ENCODE measurements around the gene MACROD2.

Gene MACROD2

GRCh38 chr20:14562981-14563380, 567.7 kb downstream of the MACROD2 start:
- FAIRE-seq (no peak), DNase-seq (ENCODE audit: insufficient read length, low spot score) (no peak)
- no peak for TF ChIP-seq CTCF (IDR thresholded peaks at IDR 0.05; ENCODE audit: insufficient read depth, missing control alignments)

- no peak for TF ChIP-seq CTCF (IDR thresholded peaks at IDR 0.05; ENCODE audit: insufficient read depth, missing control alignments)
- no peak for DNase-seq (ENCODE audit: insufficient read length, low spot score)
- no peak for FAIRE-seq
These were observed 571.2 kb downstream of the MACROD2 start for GRCh38 chr20:14566505-14566904.

GRCh38 chr20:14568225-14568624, 572.9 kb downstream of the MACROD2 start:
- DNase-seq (ENCODE audit: insufficient read length, low spot score), result no peak
- no peak for TF ChIP-seq CTCF (IDR thresholded peaks at IDR 0.05; ENCODE audit: insufficient read depth, missing control alignments)
- FAIRE-seq, result no peak

GRCh38 chr20:14568701-14569100, 573.4 kb downstream of the MACROD2 start:
- no peak for FAIRE-seq

GRCh38 chr20:14569641-14570040, 574.3 kb downstream of the MACROD2 start:
- no peak for FAIRE-seq
- DNase-seq (ENCODE audit: insufficient read length, low spot score), result no peak
- no peak for TF ChIP-seq CTCF (IDR thresholded peaks at IDR 0.05; ENCODE audit: insufficient read depth, missing control alignments)

More at GRCh38 chr20:14568701-14569100, 573.4 kb downstream of the MACROD2 start:
- no peak for TF ChIP-seq CTCF (IDR thresholded peaks at IDR 0.05; ENCODE audit: insufficient read depth, missing control alignments)
- DNase-seq (ENCODE audit: insufficient read length, low spot score), result no peak

GRCh38 chr20:14570811-14571210, 575.5 kb downstream of the MACROD2 start:
- DNase-seq (ENCODE audit: insufficient read length, low spot score) (no peak), FAIRE-seq (no peak)
- TF ChIP-seq CTCF (IDR thresholded peaks at IDR 0.05; ENCODE audit: insufficient read depth, missing control alignments), result no peak

- no peak for FAIRE-seq
These were observed 578.4 kb downstream of the MACROD2 start for GRCh38 chr20:14573676-14574075.

More at GRCh38 chr20:14573676-14574075, 578.4 kb downstream of the MACROD2 start:
- TF ChIP-seq CTCF (IDR thresholded peaks at IDR 0.05; ENCODE audit: insufficient read depth, missing control alignments), result no peak
- no peak for DNase-seq (ENCODE audit: insufficient read length, low spot score)

Data from D721Med (cell line).